H9 (cell line): ENCODE measurements around the gene ARFGEF3. TPM values are rescaled to one million over a fixed set of nuclear protein-coding genes. Genes with fewer than 3 reads are reported as not detected.

Experiments
- DNase-seq: peaks from one replicate; pipeline ENCODE4 v3.0.0-alpha.2; 2017
- H2AFZ ChIP-seq: one replicate; pipeline ENCODE4 v1.6.1; 2013; ENCODE audit warnings: mild to moderate bottlenecking, low read length, control low read depth, moderate library complexity
- H2AK5ac ChIP-seq: 2 replicates; pipeline ENCODE4 v1.6.1; 2013; ENCODE audit warnings: low read length, control low read depth, mixed read lengths; ENCODE audit not compliant: insufficient read length
- H2BK120ac ChIP-seq: one replicate; pipeline ENCODE4 v1.6.1; 2013; ENCODE audit warnings: low read depth, mild to moderate bottlenecking, low read length, control low read depth, inconsistent platforms; ENCODE audit not compliant: poor library complexity, severe bottlenecking
- H2BK12ac ChIP-seq: 2 replicates; pipeline ENCODE4 v1.6.1; 2013; ENCODE audit warnings: low read length, control low read depth, mixed read lengths, low read depth; ENCODE audit not compliant: insufficient read length
- H2BK15ac ChIP-seq: 2 replicates; pipeline ENCODE4 v1.6.1; 2013; ENCODE audit warnings: low read depth, low read length, control low read depth
- H2BK20ac ChIP-seq: one replicate; pipeline ENCODE4 v1.6.1; 2013; ENCODE audit warnings: low read depth, mild to moderate bottlenecking, low read length, control low read depth, inconsistent platforms; ENCODE audit not compliant: poor library complexity, severe bottlenecking
- H2BK5ac ChIP-seq: 2 replicates; pipeline ENCODE4 v1.6.1; 2013; ENCODE audit warnings: low read length, control low read depth, mixed read lengths; ENCODE audit not compliant: insufficient read length
- H3K14ac ChIP-seq: 2 replicates; pipeline ENCODE4 v1.6.1; 2013; ENCODE audit warnings: low read length, control low read depth; ENCODE audit not compliant: insufficient read depth
- H3K18ac ChIP-seq: 2 replicates; pipeline ENCODE4 v1.6.1; 2013; ENCODE audit warnings: low read depth, mild to moderate bottlenecking, mixed read lengths, low read length, control low read depth; ENCODE audit not compliant: insufficient read length
- H3K23ac ChIP-seq: 2 replicates; pipeline ENCODE4 v1.6.1; 2013; ENCODE audit warnings: low read length, control low read depth, mixed read lengths, low read depth; ENCODE audit not compliant: insufficient read length
- H3K23me2 ChIP-seq: 2 replicates; pipeline ENCODE4 v1.6.1; 2013; ENCODE audit warnings: low read depth, mild to moderate bottlenecking, mixed read lengths, low read length, control low read depth; ENCODE audit not compliant: insufficient read length, poor library complexity, severe bottlenecking
- H3K27ac ChIP-seq: 2 replicates; pipeline ENCODE4 v1.5.1; 2013; ENCODE audit warnings: low read length, control low read depth, mixed read lengths, low read depth; ENCODE audit not compliant: insufficient read length
- H3K27me3 ChIP-seq: 2 replicates; pipeline ENCODE4 v1.6.1; 2013; ENCODE audit warnings: low read length, control low read depth, inconsistent platforms; ENCODE audit not compliant: insufficient read depth
- H3K4ac ChIP-seq: 2 replicates; pipeline ENCODE4 v1.6.1; 2013; ENCODE audit warnings: low read depth, mild to moderate bottlenecking, control low read depth, inconsistent platforms, low read length, moderate library complexity
- H3K4me1 ChIP-seq: 2 replicates; pipeline ENCODE4 v1.6.1; 2013; ENCODE audit warnings: low read length, control low read depth, inconsistent platforms; ENCODE audit not compliant: insufficient read depth
- H3K4me2 ChIP-seq: 2 replicates; pipeline ENCODE4 v1.6.1; 2013; ENCODE audit warnings: low read length, control low read depth, mixed read lengths; ENCODE audit not compliant: insufficient read length, insufficient read depth
- H3K56ac ChIP-seq: 2 replicates; pipeline ENCODE4 v1.6.1; 2013; ENCODE audit warnings: low read depth, mild to moderate bottlenecking, mixed read lengths, low read length, control low read depth; ENCODE audit not compliant: insufficient read length
- H3K79me1 ChIP-seq: 2 replicates; pipeline ENCODE4 v1.6.1; 2013; ENCODE audit warnings: low read depth, mild to moderate bottlenecking, moderate library complexity, low read length, control low read depth, inconsistent platforms; ENCODE audit not compliant: insufficient read depth, poor library complexity, severe bottlenecking
- H3K79me2 ChIP-seq: 2 replicates; pipeline ENCODE4 v1.6.1; 2013; ENCODE audit warnings: low read length, control low read depth, inconsistent platforms; ENCODE audit not compliant: insufficient read depth
- H3K9ac ChIP-seq: 2 replicates; pipeline ENCODE4 v1.6.1; 2013; ENCODE audit warnings: low read length, control low read depth, mixed read lengths; ENCODE audit not compliant: insufficient read length; ENCODE audit errors: extremely low read depth
- H3K9me3 ChIP-seq: one replicate; pipeline ENCODE4 v1.6.1; 2013; ENCODE audit warnings: low read depth, low read length, inconsistent platforms; ENCODE audit not compliant: control insufficient read depth
- H3T11ph ChIP-seq: one replicate; pipeline ENCODE4 v1.6.1; 2013; ENCODE audit warnings: mild to moderate bottlenecking, low read length, control low read depth, inconsistent platforms
- H4K20me1 ChIP-seq: one replicate; pipeline ENCODE4 v1.6.1; 2013; ENCODE audit not compliant: control insufficient read depth, insufficient read length, insufficient read depth
- H4K5ac ChIP-seq: 2 replicates; pipeline ENCODE4 v1.6.1; 2013; ENCODE audit warnings: low read depth, mild to moderate bottlenecking, mixed read lengths, low read length, control low read depth; ENCODE audit not compliant: insufficient read length
- H4K8ac ChIP-seq: replicated peaks from 2 replicates; pipeline ENCODE4 v1.6.1; 2013; ENCODE audit warnings: low read length, control low read depth, mixed read lengths, low read depth; ENCODE audit not compliant: insufficient read length
- H4K91ac ChIP-seq: 2 replicates; pipeline ENCODE4 v1.6.1; 2013; ENCODE audit warnings: low read depth, mild to moderate bottlenecking, moderate library complexity, mixed read lengths, low read length, control low read depth; ENCODE audit not compliant: insufficient read length
- H3K27ac Mint-ChIP-seq, 3 experiments: 2 replicates in 2 of 3; 3 replicates in 1 of 3; pipeline ENCODE4 v1.8.0; 2020 to 2021; ENCODE audit warnings: mixed read lengths in 3 of 3, mild to moderate bottlenecking in 1 of 3, moderate library complexity in 1 of 3
- H3K27me3 Mint-ChIP-seq: 2 replicates; pipeline ENCODE4 v1.8.0; 2021; ENCODE audit warnings: low read depth, mild to moderate bottlenecking, moderate library complexity, mixed read lengths
- H3K36me3 Mint-ChIP-seq, 3 experiments: 2 replicates in 2 of 3; 3 replicates in 1 of 3; pipeline ENCODE4 v1.8.0; 2020 to 2021; ENCODE audit warnings: low read depth in 3 of 3, mixed read lengths in 3 of 3; ENCODE audit not compliant: insufficient read depth in 1 of 3
- H3K4me1 Mint-ChIP-seq, 2 experiments: 2 replicates each; pipeline ENCODE4 v1.8.0; 2020; ENCODE audit warnings: mixed read lengths in 2 of 2
- H3K4me3 Mint-ChIP-seq, 2 experiments: 2 replicates in 1 of 2; 3 replicates in 1 of 2; pipeline ENCODE4 v1.8.0; 2020 to 2021; ENCODE audit warnings: mild to moderate bottlenecking in 2 of 2, mixed read lengths in 2 of 2, moderate library complexity in 1 of 2
- H3K9me3 Mint-ChIP-seq, 2 experiments: 2 replicates in 1 of 2; 3 replicates in 1 of 2; pipeline ENCODE4 v1.8.0; 2020; ENCODE audit warnings: mild to moderate bottlenecking in 2 of 2, mixed read lengths in 2 of 2, moderate library complexity in 1 of 2
- WGBS: extraction: QIAGEN DNeasy Blood & Tissue Kit; methylation state at CpG from one replicate; pipeline ENCODE4 v1.1.7; 2013; ENCODE audit warnings: missing lambda C conversion rate, low lambda C conversion rate, mixed read lengths; ENCODE audit not compliant: insufficient read length; ENCODE audit errors: extremely low coverage; 5-methylcytosine and 5-hydroxymethylcytosine counted together
- total RNA-seq: library from RNA; stranded (reverse); gene quantifications from 2 replicates; pipeline ENCODE4 v1.2.1, GENCODE V29; 2021
- TF ChIP-seq, protein P1 (sequence below): fragments of 200-600 bp; sonication (generic); conservative IDR thresholded peaks from 3 replicates; pipeline ENCODE4 v1.8.0; 2021; ENCODE audit warnings: antibody characterized with exemption, mild to moderate bottlenecking

The ARFGEF3 gene
- total RNA-seq, 1 experiment from 2014 or later: 13.7 TPM

DNA sequence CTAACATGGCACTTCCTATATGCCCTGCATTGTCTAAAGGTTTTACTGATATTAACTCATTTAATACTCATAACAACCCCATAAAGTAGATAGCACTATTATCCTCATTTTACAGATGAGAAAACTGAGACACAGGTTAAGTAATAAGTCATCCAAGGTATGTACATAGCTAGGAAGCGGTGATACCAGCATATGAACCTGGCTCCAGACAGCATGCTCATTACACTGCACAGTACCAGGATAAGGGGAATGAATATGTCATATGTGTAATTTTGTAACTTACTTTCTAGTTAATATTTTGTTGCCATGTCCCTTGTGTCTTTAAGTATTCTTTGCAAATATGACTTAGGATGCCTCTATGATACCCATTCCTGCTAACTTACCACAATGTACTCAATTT lies 109.7 kb downstream of the ARFGEF3 start:
- Histone ChIP-seq H4K91ac (no peak overlapping the region), H3K23me2 (no peaks in the 10 kb centered on the region), H4K5ac (no peak overlapping the region), H2AK5ac (no peak overlapping the region), H3K14ac (no peak overlapping the region), H2BK5ac (no peak overlapping the region), H3K56ac (no peak overlapping the region), H3K9me3 (no peaks in the 10 kb centered on the region), H3K18ac (no peak overlapping the region), H3K4me1 (no peaks in the 10 kb centered on the region), H4K8ac (no peak overlapping the region), H4K20me1 (no peaks in the 10 kb centered on the region), H3K9ac (no peak overlapping the region), H3T11ph (no peak overlapping the region), H3K79me1 (no peaks in the 10 kb centered on the region), H2BK20ac (no peak overlapping the region), H2BK12ac (no peak overlapping the region), H3K27me3 (no peaks in the 10 kb centered on the region), H2BK15ac (no peak overlapping the region), H3K23ac (no peak overlapping the region), H3K27ac (no peak overlapping the region), H3K4ac (no peak overlapping the region), H3K4me2 (no peak overlapping the region), H3K79me2 (no peaks in the 10 kb centered on the region), H2AFZ (no peak overlapping the region), H2BK120ac (no peak overlapping the region)
- TF ChIP-seq, protein P1, sequence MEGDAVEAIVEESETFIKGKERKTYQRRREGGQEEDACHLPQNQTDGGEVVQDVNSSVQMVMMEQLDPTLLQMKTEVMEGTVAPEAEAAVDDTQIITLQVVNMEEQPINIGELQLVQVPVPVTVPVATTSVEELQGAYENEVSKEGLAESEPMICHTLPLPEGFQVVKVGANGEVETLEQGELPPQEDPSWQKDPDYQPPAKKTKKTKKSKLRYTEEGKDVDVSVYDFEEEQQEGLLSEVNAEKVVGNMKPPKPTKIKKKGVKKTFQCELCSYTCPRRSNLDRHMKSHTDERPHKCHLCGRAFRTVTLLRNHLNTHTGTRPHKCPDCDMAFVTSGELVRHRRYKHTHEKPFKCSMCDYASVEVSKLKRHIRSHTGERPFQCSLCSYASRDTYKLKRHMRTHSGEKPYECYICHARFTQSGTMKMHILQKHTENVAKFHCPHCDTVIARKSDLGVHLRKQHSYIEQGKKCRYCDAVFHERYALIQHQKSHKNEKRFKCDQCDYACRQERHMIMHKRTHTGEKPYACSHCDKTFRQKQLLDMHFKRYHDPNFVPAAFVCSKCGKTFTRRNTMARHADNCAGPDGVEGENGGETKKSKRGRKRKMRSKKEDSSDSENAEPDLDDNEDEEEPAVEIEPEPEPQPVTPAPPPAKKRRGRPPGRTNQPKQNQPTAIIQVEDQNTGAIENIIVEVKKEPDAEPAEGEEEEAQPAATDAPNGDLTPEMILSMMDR: no peak
- Mint-ChIP-seq H3K36me3 (no peaks in the 10 kb centered on the region), H3K27me3 (no peaks in the 10 kb centered on the region), H3K27ac (no peak overlapping the region), H3K4me3 (no peak overlapping the region), H3K9me3 (no peaks in the 10 kb centered on the region), H3K4me1 (0 out of 4 replicates have a peak, but pooled peaks cover 0 to 2% of the 10 kb centered on the region in 2 experiments)
- no peak for DNase-seq
- WGBS: no CpG with 5 or more reads among the region's 1 CpG
